SW480 (cell line): ENCODE results near the gene GPRASP1.

Experiments
- DNase-seq: peaks from one replicate; pipeline ENCODE4 v3.0.0-alpha.2; 2016; ENCODE audit warnings: low spot score

Gene GPRASP1

GRCh38 chrX:102697494-102697893, 46.2 kb downstream of the GPRASP1 start:
- no peak for DNase-seq
